Glutamatergic neuron (in vitro differentiated cells): ENCODE results near the gene SHB. TPM values are rescaled to one million over a fixed set of nuclear protein-coding genes. Genes with fewer than 3 reads are reported as not detected.

Experiments
- DNase-seq: peaks from one replicate; pipeline ENCODE4 v3.0.0; 2022
- H3K27ac Mint-ChIP-seq: one replicate; pipeline ENCODE4 v1.8.0; 2020; ENCODE audit warnings: mild to moderate bottlenecking, mixed read lengths, inconsistent platforms; ENCODE audit not compliant: unreplicated experiment
- H3K27me3 Mint-ChIP-seq: one replicate; pipeline ENCODE4 v1.8.0; 2020; ENCODE audit warnings: mild to moderate bottlenecking, moderate library complexity, mixed read lengths, inconsistent platforms; ENCODE audit not compliant: unreplicated experiment
- H3K36me3 Mint-ChIP-seq: one replicate; pipeline ENCODE4 v1.8.0; 2020; ENCODE audit warnings: mild to moderate bottlenecking, mixed read lengths, inconsistent platforms; ENCODE audit not compliant: unreplicated experiment
- H3K4me1 Mint-ChIP-seq: one replicate; pipeline ENCODE4 v1.8.0; 2020; ENCODE audit warnings: mild to moderate bottlenecking, low read depth, mixed read lengths, inconsistent platforms; ENCODE audit not compliant: unreplicated experiment
- H3K4me3 Mint-ChIP-seq: one replicate; pipeline ENCODE4 v1.8.0; 2020; ENCODE audit warnings: mild to moderate bottlenecking, mixed read lengths, inconsistent platforms; ENCODE audit not compliant: unreplicated experiment
- H3K9me3 Mint-ChIP-seq: one replicate; pipeline ENCODE4 v1.8.0; 2020; ENCODE audit warnings: mild to moderate bottlenecking, moderate library complexity, mixed read lengths, inconsistent platforms; ENCODE audit not compliant: unreplicated experiment
- total RNA-seq: library from RNA; stranded (reverse); fragmentation: NEBNext Ultra II Directional; extraction: Animal tissue kit (Norgen Biotek cat#: 25700); gene quantifications from one replicate; pipeline ENCODE4 v1.2.1, GENCODE V29; 2021; ENCODE audit not compliant: unreplicated experiment
- TF ChIP-seq, protein P1 (sequence below): fragments of 200-600 bp; sonication (generic); IDR thresholded peaks from one replicate; pipeline ENCODE4 v1.5.0; 2021; ENCODE audit not compliant: partially characterized antibody, unreplicated experiment

The SHB gene
- total RNA-seq, 1 donor from 2014 or later: 31.7 TPM

DNA sequence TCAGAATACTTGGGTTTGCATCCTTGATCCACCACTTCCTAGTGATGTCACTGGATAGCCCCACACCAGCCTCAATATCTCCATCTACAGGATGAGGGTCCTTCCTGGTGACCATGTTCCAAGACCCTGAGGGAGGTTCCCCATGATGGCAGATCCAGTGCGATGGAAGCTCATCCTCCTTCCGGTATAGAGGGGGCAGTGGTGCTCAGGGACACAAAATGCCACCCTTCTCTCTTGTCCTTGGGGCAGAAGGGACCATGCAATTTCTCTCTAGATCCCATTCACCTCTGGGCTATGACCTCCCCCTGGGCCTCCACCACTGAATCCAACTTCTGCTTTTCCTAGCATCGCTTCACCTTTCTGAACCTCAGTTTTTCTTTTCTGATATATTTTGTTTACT is 159.7 kb downstream of the SHB start:
- H3K27ac Mint-ChIP-seq: no peak overlapping the region
- no peaks in the 10 kb centered on the region for H3K36me3 Mint-ChIP-seq
- DNase-seq: no peak
- TF ChIP-seq, protein P1, sequence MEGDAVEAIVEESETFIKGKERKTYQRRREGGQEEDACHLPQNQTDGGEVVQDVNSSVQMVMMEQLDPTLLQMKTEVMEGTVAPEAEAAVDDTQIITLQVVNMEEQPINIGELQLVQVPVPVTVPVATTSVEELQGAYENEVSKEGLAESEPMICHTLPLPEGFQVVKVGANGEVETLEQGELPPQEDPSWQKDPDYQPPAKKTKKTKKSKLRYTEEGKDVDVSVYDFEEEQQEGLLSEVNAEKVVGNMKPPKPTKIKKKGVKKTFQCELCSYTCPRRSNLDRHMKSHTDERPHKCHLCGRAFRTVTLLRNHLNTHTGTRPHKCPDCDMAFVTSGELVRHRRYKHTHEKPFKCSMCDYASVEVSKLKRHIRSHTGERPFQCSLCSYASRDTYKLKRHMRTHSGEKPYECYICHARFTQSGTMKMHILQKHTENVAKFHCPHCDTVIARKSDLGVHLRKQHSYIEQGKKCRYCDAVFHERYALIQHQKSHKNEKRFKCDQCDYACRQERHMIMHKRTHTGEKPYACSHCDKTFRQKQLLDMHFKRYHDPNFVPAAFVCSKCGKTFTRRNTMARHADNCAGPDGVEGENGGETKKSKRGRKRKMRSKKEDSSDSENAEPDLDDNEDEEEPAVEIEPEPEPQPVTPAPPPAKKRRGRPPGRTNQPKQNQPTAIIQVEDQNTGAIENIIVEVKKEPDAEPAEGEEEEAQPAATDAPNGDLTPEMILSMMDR: no peak
- no peak overlapping the region for H3K4me3 Mint-ChIP-seq
- peaks cover 19% of the 10 kb centered on the region for H3K4me1 Mint-ChIP-seq
- H3K27me3 Mint-ChIP-seq: peaks cover 8% of the 10 kb centered on the region
- peaks cover 12% of the 10 kb centered on the region for H3K9me3 Mint-ChIP-seq

DNA sequence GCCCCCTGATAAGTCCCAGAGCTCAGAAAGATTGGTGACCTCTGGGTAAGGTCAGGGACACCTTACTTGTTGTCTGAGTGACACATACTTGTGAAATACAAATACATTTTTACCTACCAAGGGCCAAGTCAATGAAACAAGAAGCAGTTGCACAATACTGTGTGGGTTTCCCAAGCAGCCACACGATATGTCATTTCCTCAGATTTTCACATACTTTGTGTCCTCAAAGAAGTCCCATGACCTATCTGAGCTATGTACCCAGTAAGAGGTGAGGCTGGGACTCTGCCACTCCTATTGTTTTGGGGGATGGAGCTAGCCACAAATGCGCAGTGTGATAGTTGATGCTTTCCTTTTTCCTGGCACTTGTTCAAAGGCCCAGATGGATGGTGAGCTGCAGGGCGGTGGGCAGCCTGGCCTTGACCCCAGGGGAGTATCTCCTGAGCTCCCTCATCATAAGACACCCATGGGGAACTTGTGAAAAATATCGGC is 160.3 kb downstream of the SHB start:
- TF ChIP-seq, protein P1: no peak
- Mint-ChIP-seq H3K27me3 (peaks cover 8% of the 10 kb centered on the region), H3K36me3 (no peaks in the 10 kb centered on the region), H3K4me1 (peaks cover 18% of the 10 kb centered on the region), H3K4me3 (no peak overlapping the region), H3K9me3 (peaks cover 12% of the 10 kb centered on the region), H3K27ac (no peak overlapping the region)
- DNase-seq: no peak

DNA sequence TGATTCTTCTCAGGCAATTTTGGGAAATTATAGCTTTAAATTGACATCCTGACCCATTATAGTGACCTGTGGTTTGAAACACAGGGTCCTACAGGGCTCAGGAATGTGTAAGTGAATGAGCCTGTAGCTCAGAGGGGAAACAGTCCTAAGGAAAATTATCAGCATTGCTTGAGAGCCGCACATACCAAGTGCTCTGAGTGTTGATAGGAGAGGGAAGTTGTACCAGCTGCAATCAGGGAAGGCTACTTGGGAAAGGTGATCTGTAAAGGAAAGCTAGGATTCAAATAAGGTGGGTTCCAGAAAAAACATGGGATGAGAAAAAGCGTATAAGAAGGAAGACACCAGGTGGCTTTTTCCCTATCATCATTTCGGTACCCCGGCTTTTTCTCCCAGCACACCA is 160.7 kb downstream of the SHB start:
- Mint-ChIP-seq H3K4me3 (no peak overlapping the region), H3K36me3 (no peaks in the 10 kb centered on the region), H3K4me1 (peaks cover 15% of the 10 kb centered on the region), H3K27me3 (peaks cover 4% of the 10 kb centered on the region), H3K9me3 (peaks cover 8% of the 10 kb centered on the region), H3K27ac (no peak overlapping the region)
- DNase-seq: no peak
- TF ChIP-seq, protein P1: no peak

DNA sequence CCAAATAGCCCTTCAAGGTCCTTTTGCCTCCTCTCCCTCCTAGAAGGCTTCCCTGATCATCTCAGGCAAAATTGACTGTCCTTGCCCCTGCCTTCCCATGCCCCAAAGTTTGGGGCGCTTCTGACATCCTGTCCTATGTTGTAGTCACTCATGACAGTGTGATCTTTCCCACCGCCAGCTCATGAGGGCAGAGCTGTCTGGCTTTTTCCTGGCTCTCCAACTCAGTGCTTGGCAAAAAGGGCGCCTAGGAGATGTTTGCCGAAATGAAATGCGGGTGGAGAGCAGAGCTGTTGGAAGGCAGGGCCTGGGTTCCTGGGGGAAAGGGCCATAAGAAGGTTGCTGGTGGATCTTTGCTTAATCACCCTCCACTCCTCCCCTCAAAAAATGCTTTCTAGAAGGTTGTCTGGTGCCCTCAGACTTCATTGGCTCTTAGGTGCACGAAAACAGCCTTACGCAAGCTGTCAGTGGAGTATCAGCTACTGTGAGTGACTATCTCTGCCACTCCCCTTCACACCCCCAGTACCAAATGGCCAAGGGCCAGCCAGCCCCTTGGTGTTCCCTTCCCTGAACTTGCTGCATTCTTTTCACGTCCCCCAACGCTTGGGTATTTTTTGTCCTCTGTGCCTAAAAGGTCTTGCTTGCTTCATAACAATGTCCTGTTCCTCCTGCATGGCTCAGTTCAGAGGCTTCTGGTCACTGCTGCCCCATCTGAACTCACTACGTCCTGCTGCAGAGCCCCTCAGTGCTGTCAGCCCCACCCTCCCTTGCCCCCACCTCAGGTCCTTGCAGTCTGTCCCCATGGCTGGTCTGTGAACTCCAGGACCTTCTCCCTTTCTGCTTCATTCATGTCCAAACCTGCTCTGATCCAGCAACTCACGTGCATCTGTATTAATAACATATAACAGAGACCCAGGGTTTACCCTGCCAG is 162.5 kb downstream of the SHB start:
- no peak for DNase-seq

More for the DNA sequence above, 162.5 kb downstream of the SHB start:
- Mint-ChIP-seq H3K4me1 (peaks cover 17% of the 10 kb centered on the region), H3K27me3 (peaks cover 4% of the 10 kb centered on the region), H3K9me3 (peaks cover 8% of the 10 kb centered on the region), H3K4me3 (peak overlapping the region; percentile 38), H3K27ac (peak overlapping the region; percentile 55), H3K36me3 (no peaks in the 10 kb centered on the region)
- TF ChIP-seq, protein P1: no peak
